ENCODE data around the gene POLR1B.
"Not testable (repeated sequence)": the region's sequence is repeated elsewhere in the genome, so short reads cannot be mapped to it uniquely, and the experiment has no call there.

POLR1B gene

DNA sequence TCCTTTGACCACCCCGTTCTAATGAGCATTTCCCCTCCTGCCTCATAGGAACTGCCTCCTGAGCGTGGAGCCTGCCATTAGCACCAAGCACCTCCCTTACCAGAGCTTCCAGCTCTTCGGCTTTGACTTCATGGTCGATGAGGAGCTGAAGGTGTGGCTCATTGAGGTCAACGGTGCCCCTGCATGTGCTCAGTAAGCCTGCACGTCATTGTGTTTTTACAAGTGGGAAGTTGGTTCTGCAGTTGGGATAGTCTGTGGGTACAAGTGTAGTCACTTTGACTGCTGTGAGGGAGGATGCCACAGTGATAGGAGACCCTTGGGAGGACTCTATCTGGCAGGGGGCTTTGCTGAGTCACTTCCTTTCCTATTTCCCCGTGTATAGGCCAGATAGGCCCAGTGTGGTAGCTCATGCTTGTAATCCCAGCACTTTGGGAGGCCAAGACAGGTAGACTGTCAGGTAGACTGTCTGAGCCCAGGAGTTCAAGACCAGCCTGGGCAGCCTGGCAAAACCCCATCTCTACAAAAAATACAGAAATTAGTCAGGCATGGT is 22.0 kb upstream of the POLR1B start:
- 97% methylated on average over 7 of the region's 7 CpGs for WGBS
- H3K36me3 ChIP-seq (ENCODE audit: insufficient read depth, low read length) = peaks cover 56% of the 10 kb centered on the region

DNA sequence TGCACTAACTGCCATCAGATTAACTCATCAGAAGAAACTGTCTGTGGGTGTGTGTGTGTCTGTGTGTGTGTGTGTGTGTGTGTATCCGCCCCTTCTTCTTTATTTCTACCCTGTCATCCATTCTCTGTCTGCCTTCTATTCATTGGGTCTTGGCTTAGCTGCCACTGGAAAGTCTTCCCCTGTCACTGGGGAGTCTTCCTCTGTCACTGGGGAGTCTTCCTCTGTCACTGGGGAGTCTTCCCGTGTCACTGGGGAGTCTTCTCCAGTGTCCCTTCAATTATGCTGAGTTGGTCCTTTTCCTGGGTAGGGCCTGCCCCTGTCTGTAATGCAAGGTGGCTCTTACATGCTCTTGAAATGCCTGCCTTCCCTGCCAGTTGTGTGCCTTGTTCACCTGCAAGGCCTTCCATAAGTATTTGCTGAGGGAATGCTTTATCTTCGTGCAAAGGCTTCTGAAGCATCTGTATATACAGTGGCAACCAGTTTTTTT is 18.9 kb upstream of the POLR1B start:
- H3K36me3 ChIP-seq (ENCODE audit: insufficient read depth, low read length) = peaks cover 49% of the 10 kb centered on the region
- no peaks in the 10 kb centered on the region for H3K27me3 ChIP-seq (ENCODE audit: insufficient read depth, low read length)
- H3K27ac ChIP-seq (ENCODE audit: low read depth, low read length) = no peak overlapping the region
- no peak overlapping the region for H3K9ac ChIP-seq (ENCODE audit: low read depth, low read length)
- no peaks in the 10 kb centered on the region for H3K9me3 ChIP-seq (ENCODE audit: insufficient read depth, low read depth, low read length)
- no peaks in the 10 kb centered on the region for H3K4me1 ChIP-seq (ENCODE audit: insufficient read depth, low read length)
- H3K4me3 ChIP-seq (ENCODE audit: low read length) = no peak overlapping the region
- WGBS = 96% methylated on average over 2 of the region's 3 CpGs

More for the DNA sequence above, 22.0 kb upstream of the POLR1B start:
- peaks cover 3% of the 10 kb centered on the region; the same call in 1 of the 2 replicates for H3K9me3 ChIP-seq (ENCODE audit: insufficient read depth, low read depth, low read length)
- no peak overlapping the region for H3K4me3 ChIP-seq (ENCODE audit: low read length)
- H3K27me3 ChIP-seq (ENCODE audit: insufficient read depth, low read length) = no peaks in the 10 kb centered on the region
- H3K4me1 ChIP-seq (ENCODE audit: insufficient read depth, low read length) = no peaks in the 10 kb centered on the region
- no peak overlapping the region for H3K9ac ChIP-seq (ENCODE audit: low read depth, low read length)
- no peak overlapping the region for H3K27ac ChIP-seq (ENCODE audit: low read depth, low read length)

DNA sequence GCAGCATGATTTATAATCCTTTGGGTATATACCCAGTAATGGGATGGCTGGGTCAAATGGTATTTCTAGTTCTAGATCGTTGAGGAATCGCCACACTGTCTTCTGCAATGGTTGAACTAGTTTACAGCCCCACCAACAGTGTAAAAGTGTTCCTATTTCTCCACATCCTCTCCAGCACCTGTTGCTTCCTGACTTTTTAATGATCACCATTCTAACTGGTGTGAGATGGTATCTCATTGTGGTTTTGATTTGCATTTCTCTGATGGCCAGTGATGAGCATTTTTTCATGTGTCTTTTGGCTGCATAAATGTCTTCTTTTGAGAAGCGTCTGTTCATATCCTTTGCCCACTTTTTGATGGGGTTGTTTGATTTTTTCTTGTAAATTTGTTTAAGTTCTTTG is 18.0 kb upstream of the POLR1B start:
- WGBS = 100% methylated on average over 2 of the region's 3 CpGs
- not testable (repeated sequence) for H3K9ac ChIP-seq (ENCODE audit: low read depth, low read length); H3K27me3 ChIP-seq (ENCODE audit: insufficient read depth, low read length); H3K4me3 ChIP-seq (ENCODE audit: low read length); H3K27ac ChIP-seq (ENCODE audit: low read depth, low read length); H3K4me1 ChIP-seq (ENCODE audit: insufficient read depth, low read length); H3K9me3 ChIP-seq (ENCODE audit: insufficient read depth, low read depth, low read length)
- H3K36me3 ChIP-seq (ENCODE audit: insufficient read depth, low read length) = peaks cover 53% of the 10 kb centered on the region

DNA sequence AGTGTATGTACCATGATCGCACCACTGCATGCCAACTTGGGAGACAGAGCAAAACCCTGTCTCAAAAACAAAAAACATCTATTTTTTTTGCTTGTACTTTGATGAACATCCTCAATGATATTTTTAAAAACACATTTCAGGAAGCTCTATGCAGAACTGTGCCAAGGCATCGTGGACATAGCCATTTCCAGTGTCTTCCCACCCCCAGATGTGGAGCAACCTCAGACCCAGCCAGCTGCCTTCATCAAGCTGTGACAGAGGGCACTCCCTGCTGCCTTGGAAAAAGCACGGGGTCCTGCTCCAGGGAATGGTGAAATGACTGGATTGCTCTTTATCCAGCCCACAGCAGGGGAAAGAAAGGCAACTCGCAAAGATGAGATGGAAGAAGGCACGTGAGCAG is 13.7 kb upstream of the POLR1B start:
- no peaks in the 10 kb centered on the region for H3K27me3 ChIP-seq (ENCODE audit: insufficient read depth, low read length)
- H3K9me3 ChIP-seq (ENCODE audit: insufficient read depth, low read depth, low read length) = no peaks in the 10 kb centered on the region
- 93% methylated on average over 5 of the region's 5 CpGs for WGBS
- no peaks in the 10 kb centered on the region for H3K4me1 ChIP-seq (ENCODE audit: insufficient read depth, low read length)
- H3K4me3 ChIP-seq (ENCODE audit: low read length) = no peak overlapping the region
- H3K9ac ChIP-seq (ENCODE audit: low read depth, low read length) = no peak overlapping the region
- peaks cover 51% of the 10 kb centered on the region for H3K36me3 ChIP-seq (ENCODE audit: insufficient read depth, low read length)
- no peak overlapping the region for H3K27ac ChIP-seq (ENCODE audit: low read depth, low read length)

DNA sequence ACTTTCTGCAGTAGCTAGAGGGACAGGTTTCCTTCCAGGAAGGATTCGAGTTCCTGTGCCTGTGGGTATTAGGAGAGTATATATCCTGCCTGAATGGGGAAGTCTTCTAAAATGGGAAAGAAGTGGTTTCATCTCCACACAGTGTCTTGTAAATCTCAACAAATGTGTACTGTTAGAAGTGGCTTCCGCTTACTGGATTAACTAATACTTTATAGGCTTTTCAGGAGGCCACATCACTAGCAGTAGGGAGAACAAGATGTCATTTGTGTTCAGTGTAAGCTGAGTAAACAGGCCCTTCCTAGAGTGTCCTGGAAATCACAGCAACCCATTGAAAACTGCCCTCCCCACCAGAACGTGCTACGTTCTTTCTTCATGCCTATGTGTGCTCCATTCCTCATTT is 12.5 kb upstream of the POLR1B start:
- Histone ChIP-seq H3K27me3 (ENCODE audit: insufficient read depth, low read length) (no peaks in the 10 kb centered on the region), H3K4me3 (ENCODE audit: low read length) (no peak overlapping the region), H3K9ac (ENCODE audit: low read depth, low read length) (no peak overlapping the region), H3K27ac (ENCODE audit: low read depth, low read length) (no peak overlapping the region), H3K36me3 (ENCODE audit: insufficient read depth, low read length) (peaks cover 48% of the 10 kb centered on the region), H3K9me3 (ENCODE audit: insufficient read depth, low read depth, low read length) (no peaks in the 10 kb centered on the region), H3K4me1 (ENCODE audit: insufficient read depth, low read length) (no peaks in the 10 kb centered on the region)
- 95% methylated on average over 4 of the region's 4 CpGs for WGBS

DNA sequence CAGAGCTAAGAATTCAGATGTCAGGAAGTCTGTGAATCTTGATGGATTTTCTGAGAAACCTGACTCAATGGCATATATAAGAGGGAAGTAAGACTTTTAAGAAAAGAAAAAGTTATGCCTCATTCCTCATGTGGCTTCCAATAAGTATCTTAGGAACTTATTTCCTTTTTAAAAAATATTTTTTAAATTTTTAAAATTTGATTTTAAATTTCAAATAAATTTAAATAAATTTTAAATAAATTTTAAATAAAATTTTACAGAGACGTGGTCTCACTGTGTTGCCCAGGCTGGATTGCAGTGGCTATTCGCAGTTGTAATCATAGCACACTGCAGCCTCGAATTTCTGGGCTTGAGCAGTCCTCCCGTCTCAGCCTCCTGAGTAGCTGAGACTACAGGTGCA is 11.5 kb upstream of the POLR1B start:
- H3K36me3 ChIP-seq (ENCODE audit: insufficient read depth, low read length) = peaks cover 48% of the 10 kb centered on the region
- no peaks in the 10 kb centered on the region for H3K27me3 ChIP-seq (ENCODE audit: insufficient read depth, low read length)
- no peak overlapping the region for H3K27ac ChIP-seq (ENCODE audit: low read depth, low read length)
- H3K9ac ChIP-seq (ENCODE audit: low read depth, low read length) = no peak overlapping the region
- 97% methylated on average over 4 of the region's 4 CpGs for WGBS
- no peaks in the 10 kb centered on the region for H3K9me3 ChIP-seq (ENCODE audit: insufficient read depth, low read depth, low read length)
- no peak overlapping the region for H3K4me3 ChIP-seq (ENCODE audit: low read length)
- H3K4me1 ChIP-seq (ENCODE audit: insufficient read depth, low read length) = no peaks in the 10 kb centered on the region

DNA sequence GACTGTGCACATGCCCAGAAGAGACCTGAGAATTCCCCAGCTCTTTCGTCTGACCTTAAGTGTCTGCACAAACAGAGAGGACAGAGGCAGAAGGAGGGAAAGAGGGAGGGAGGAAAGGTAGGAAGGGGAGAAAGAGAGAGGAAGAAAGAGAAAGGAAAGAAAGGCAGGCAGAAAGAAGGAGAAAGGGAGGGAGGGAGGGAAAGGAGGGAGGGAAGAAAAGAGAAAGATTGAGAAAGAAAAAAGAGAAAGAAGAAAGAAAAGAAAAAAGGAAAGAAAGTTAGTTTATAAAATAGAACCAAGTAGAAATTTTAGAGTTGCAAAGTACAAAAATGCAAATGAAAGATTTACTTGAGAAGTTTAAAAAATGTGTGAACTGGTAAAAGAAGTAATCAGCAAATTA is 7.4 kb upstream of the POLR1B start:
- Histone ChIP-seq H3K4me3 (ENCODE audit: low read length) (no peak overlapping the region), H3K4me1 (ENCODE audit: insufficient read depth, low read length) (no peaks in the 10 kb centered on the region), H3K27ac (ENCODE audit: low read depth, low read length) (no peak overlapping the region), H3K27me3 (ENCODE audit: insufficient read depth, low read length) (no peaks in the 10 kb centered on the region), H3K9ac (ENCODE audit: low read depth, low read length) (no peak overlapping the region), H3K36me3 (ENCODE audit: insufficient read depth, low read length) (peaks cover 30% of the 10 kb centered on the region), H3K9me3 (ENCODE audit: insufficient read depth, low read depth, low read length) (no peaks in the 10 kb centered on the region)
- WGBS = 77% methylated on average over 1 of the region's 1 CpG

DNA sequence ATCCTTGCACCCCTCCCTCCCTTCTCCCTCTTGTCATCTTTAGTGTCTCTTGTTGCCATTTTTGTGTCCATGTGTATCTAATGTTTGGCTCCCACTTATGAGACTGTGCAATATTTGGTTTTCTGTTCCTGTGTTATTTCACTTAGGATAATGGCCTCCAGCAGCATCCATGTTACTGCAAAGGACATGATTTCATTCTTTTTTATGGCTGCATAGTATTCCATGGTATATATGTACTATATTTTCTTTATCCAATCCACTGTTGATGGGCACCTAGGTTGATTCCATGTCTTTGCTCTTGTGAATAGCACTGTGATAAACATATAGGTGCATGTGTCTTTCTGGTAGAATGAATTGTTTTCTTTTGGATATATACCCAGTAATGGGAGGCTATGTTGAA is 5.6 kb upstream of the POLR1B start:
- not testable (repeated sequence) for H3K27ac ChIP-seq (ENCODE audit: low read depth, low read length); H3K27me3 ChIP-seq (ENCODE audit: insufficient read depth, low read length); H3K9me3 ChIP-seq (ENCODE audit: insufficient read depth, low read depth, low read length); H3K9ac ChIP-seq (ENCODE audit: low read depth, low read length); H3K4me1 ChIP-seq (ENCODE audit: insufficient read depth, low read length); H3K4me3 ChIP-seq (ENCODE audit: low read length)
- H3K36me3 ChIP-seq (ENCODE audit: insufficient read depth, low read length) = peaks cover 13% of the 10 kb centered on the region

DNA sequence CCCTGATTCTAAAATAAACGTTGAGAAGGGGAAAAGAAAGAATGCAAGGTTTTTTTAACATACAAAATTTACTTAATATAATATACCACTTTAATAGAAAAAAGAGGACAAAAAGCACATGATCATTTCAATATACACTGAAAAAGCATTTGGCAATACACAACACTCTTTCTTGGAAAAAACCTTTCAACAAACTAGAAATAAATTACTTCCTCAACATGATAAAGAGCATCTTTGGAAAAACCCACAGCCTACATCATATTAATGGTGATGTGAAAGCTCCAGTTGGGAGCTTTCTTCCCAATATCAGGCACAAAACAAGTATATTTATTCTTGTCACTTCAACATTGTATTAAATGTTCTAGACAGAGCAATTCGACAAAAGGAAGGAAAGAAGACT is 3.0 kb upstream of the POLR1B start:
- Histone ChIP-seq H3K36me3 (ENCODE audit: insufficient read depth, low read length) (no peaks in the 10 kb centered on the region), H3K27me3 (ENCODE audit: insufficient read depth, low read length) (no peaks in the 10 kb centered on the region), H3K9me3 (ENCODE audit: insufficient read depth, low read depth, low read length) (no peaks in the 10 kb centered on the region), H3K4me3 (ENCODE audit: low read length) (no peak overlapping the region), H3K27ac (ENCODE audit: low read depth, low read length) (no peak overlapping the region), H3K9ac (ENCODE audit: low read depth, low read length) (no peak overlapping the region), H3K4me1 (ENCODE audit: insufficient read depth, low read length) (peaks cover 3% of the 10 kb centered on the region; the same call in 1 of the 2 replicates)
- 93% methylated on average over 1 of the region's 2 CpGs for WGBS

DNA sequence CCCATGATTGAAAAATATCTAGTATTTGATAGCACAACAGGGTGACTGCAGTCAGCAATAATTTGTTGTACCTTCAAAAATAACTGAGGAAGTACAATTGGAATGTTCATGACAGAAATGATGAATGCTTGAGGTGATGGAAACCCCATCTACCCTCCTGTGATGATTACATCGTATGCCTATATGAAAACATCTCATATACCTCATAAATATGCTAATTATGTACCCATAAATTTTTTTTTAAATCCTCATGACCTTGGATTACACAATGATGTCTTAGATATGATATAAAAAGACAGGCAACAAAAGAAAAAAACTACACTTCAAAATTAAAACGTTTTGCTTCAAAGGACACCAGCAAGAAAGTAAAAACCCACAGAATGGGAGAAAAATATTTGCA is 1.4 kb upstream of the POLR1B start:
- peak overlapping the region; percentile 90; the same call in 1 of the 2 replicates for H3K4me3 ChIP-seq (ENCODE audit: low read length)
- H3K4me1 ChIP-seq (ENCODE audit: insufficient read depth, low read length) = peaks cover 3% of the 10 kb centered on the region; the same call in 1 of the 2 replicates
- peaks cover 4% of the 10 kb centered on the region for H3K36me3 ChIP-seq (ENCODE audit: insufficient read depth, low read length)
- no peaks in the 10 kb centered on the region for H3K27me3 ChIP-seq (ENCODE audit: insufficient read depth, low read length)
- H3K9me3 ChIP-seq (ENCODE audit: insufficient read depth, low read depth, low read length) = no peaks in the 10 kb centered on the region
- no peak overlapping the region for H3K27ac ChIP-seq (ENCODE audit: low read depth, low read length)
- peak overlapping the region; percentile 95; the same call in 1 of the 2 replicates for H3K9ac ChIP-seq (ENCODE audit: low read depth, low read length)
- 100% methylated on average over 1 of the region's 2 CpGs for WGBS

DNA sequence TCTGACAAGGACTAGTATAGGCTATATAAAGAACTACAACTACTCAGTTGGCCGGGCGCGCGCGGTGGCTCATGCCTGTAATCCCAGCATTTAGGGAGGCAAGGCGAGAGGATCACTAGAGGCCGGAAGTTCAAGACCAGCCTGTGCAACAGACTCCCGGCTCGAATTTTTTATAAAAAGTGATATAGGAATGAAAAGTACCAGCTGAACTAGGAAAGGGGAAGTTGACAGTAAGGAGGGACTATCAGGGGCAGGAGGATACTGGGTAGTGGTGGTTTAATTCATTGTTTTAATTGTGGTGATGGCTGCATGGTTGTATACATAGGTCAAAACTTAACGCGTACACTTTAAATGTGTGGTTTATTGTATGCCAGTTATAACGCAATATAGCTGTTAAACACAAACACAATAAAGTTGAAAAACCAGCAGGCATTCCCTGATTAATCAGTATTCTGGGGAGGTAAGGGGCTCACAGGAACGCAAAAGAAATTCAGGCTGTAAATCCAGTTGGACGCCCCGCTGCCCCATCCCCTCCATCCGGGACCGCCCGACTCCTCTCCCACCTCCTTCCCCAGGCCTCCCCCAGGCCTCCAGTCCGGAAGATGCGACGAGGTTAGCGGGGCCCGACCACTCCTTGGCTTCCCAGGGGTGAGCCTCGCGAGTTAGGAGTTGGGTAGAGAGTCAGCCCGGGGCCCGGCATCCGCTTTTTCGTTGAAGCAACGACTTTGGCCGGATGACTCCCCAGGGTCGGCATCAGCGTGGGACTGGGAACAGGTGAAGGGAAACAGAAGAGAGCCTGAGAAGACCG is 746 bp upstream of the POLR1B start:
- H3K4me1 ChIP-seq (ENCODE audit: insufficient read depth, low read length) = peaks cover 3% of the 10 kb centered on the region; the same call in 1 of the 2 replicates
- 26% methylated on average over 33 of the region's 34 CpGs for WGBS
- H3K9ac ChIP-seq (ENCODE audit: low read depth, low read length) = peak overlapping the region; percentile 95
- peak overlapping the region; percentile 90 for H3K4me3 ChIP-seq (ENCODE audit: low read length)
- H3K9me3 ChIP-seq (ENCODE audit: insufficient read depth, low read depth, low read length) = no peaks in the 10 kb centered on the region
- H3K27ac ChIP-seq (ENCODE audit: low read depth, low read length) = peak overlapping the region; percentile 94
- H3K36me3 ChIP-seq (ENCODE audit: insufficient read depth, low read length) = peaks cover 8% of the 10 kb centered on the region
- no peaks in the 10 kb centered on the region for H3K27me3 ChIP-seq (ENCODE audit: insufficient read depth, low read length)

Data from HUES64 (cell line).